SH-SY5Y (cell line): ENCODE data around the gene PJA1.

Source experiments
- GATA2 ChIP-seq: IDR thresholded peaks from 2 replicates; pipeline ENCODE4 v1.6.1; 2011; ENCODE audit warnings: mild to moderate bottlenecking, low read depth, low read length
- GATA3 ChIP-seq: IDR thresholded peaks from 2 replicates; pipeline ENCODE4 v1.6.1; 2011; ENCODE audit warnings: low read depth, mild to moderate bottlenecking, low read length, moderate library complexity

DNA sequence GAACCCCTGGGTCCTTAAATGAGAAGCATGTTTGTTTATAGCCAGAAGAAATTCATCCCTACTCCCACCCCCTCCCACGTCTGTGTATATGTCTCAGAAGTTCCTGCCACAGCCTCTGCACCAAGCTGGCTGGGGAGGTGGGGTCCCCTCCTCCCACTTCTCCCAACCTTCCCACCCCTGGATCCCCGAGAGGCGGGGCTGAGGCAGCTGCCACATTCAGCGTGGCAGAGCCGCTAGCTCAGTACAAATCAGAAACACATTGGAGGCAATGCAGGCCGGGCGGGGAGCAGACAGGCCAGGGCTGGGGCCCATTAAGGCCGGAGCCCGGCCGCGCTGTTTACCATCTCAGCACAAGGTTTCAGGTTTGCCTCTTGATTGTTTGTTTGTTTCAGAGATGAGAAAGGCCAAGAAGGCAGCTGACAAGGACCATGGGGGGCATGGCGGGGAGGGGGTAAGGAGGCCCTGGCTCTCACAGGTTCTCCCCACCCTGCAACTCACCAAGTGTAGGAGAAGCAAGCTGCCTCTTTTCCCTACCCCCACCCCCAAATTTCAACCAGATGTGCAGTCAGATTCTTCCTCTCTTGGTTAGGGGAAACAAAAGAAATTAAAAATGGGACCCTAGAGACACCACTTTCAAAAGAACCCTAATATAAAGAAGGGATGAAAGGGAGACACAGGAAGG is 22.3 kb downstream of the PJA1 start:
- TF ChIP-seq GATA2 (no peak), GATA3 (no peak)
